ENCODE data around the gene CDC25C.

GRCh38 chr5:138360941-138361452 is 29.4 kb upstream of the CDC25C start:
- TF ChIP-seq POLR2AphosphoS5 (IDR thresholded peaks at IDR 0.05; ENCODE audit: low read depth, low read length), result no peak
- no peak for TF ChIP-seq TAF1 (IDR thresholded peaks at IDR 0.05; ENCODE audit: borderline replicate concordance, low read depth, low read length)
